GM12891 (cell line): ENCODE data around the gene KLHL13.

Experiments used
- PAX5 ChIP-seq: IDR thresholded peaks from 2 replicates; pipeline ENCODE4 v1.6.1; 2011; ENCODE audit warnings: low read length, moderate library complexity, mild to moderate bottlenecking; ENCODE audit not compliant: insufficient read depth, severe bottlenecking
- POLR2A ChIP-seq: IDR thresholded peaks from 2 replicates; pipeline ENCODE4 v1.6.1; 2011; ENCODE audit warnings: low read depth, low read length, control low read depth
- POLR2AphosphoS5 ChIP-seq: IDR thresholded peaks from 2 replicates; pipeline ENCODE4 v1.6.1; 2011; ENCODE audit warnings: low read depth, low read length, control low read depth
- SPI1 ChIP-seq: IDR thresholded peaks from 2 replicates; pipeline ENCODE4 v1.6.1; 2011; ENCODE audit warnings: low read depth, low read length, control low read depth
- TAF1 ChIP-seq: IDR thresholded peaks from 2 replicates; pipeline ENCODE4 v1.6.1; 2011; ENCODE audit warnings: low read depth, low read length, control low read depth

- TF ChIP-seq POLR2AphosphoS5: no peak
- TF ChIP-seq TAF1: no peak
- no peak for TF ChIP-seq POLR2A
- no peak for TF ChIP-seq SPI1
- no peak for TF ChIP-seq PAX5
These were observed 28.5 kb downstream of the KLHL13 start for GRCh38 chrX:118088084-118088483.
